ENCODE results near the gene PPP1R16B.

The PPP1R16B gene

GRCh38 chr20:38919683-38920082 is 114.2 kb downstream of the PPP1R16B start:
- TF ChIP-seq ZFX (IDR thresholded peaks at IDR 0.05) = no peak
- TF ChIP-seq CTCF (conservative IDR thresholded peaks at IDR 0.05) = no peak
- no peak overlapping the region for H3K27ac ChIP-seq

GRCh38 chr20:38920411-38920810 is 114.9 kb downstream of the PPP1R16B start:
- no peak overlapping the region for H3K27ac ChIP-seq
- TF ChIP-seq ZFX (IDR thresholded peaks at IDR 0.05) (no peak), CTCF (conservative IDR thresholded peaks at IDR 0.05) (no peak)

GRCh38 chr20:38920851-38921250 is 115.4 kb downstream of the PPP1R16B start:
- TF ChIP-seq ZFX (IDR thresholded peaks at IDR 0.05) (no peak), CTCF (conservative IDR thresholded peaks at IDR 0.05) (no peak)
- H3K27ac ChIP-seq = no peak overlapping the region

GRCh38 chr20:38924718-38925117 is 119.2 kb downstream of the PPP1R16B start:
- no peak overlapping the region for H3K27ac ChIP-seq
- TF ChIP-seq ZFX (IDR thresholded peaks at IDR 0.05) (no peak), CTCF (conservative IDR thresholded peaks at IDR 0.05) (no peak)

GRCh38 chr20:38926142-38926933 is 120.8 kb downstream of the PPP1R16B start, which contains the start of gene FAM83D:
Gene FAM83D (plus strand): TSS chr20:38926417. CDS start chr20:38926443, 26 bp downstream.
- TF ChIP-seq ZFX (IDR thresholded peaks at IDR 0.05) = peak; percentile 91
- TF ChIP-seq CTCF (conservative IDR thresholded peaks at IDR 0.05) = no peak; the same call in none of the 2 replicates
- H3K27ac ChIP-seq = peak within 1 kb of the TSS; percentile 94

- TF ChIP-seq CTCF (conservative IDR thresholded peaks at IDR 0.05) = no peak
- TF ChIP-seq ZFX (IDR thresholded peaks at IDR 0.05) = no peak; the same call in none of the 2 replicates
- peak overlapping the region; percentile 94 for H3K27ac ChIP-seq
Observed at GRCh38 chr20:38926934-38927616, 121.6 kb downstream of the PPP1R16B start.

Measured in C4-2B (cell line).